HUES64 (cell line): Measurements from ENCODE around the gene LSAMP.

Experiments
- H3K27ac ChIP-seq: 2 replicates; pipeline ENCODE4 v1.7.0; 2013; ENCODE audit warnings: low read depth, low read length, inconsistent platforms
- H3K27me3 ChIP-seq: 2 replicates; pipeline ENCODE4 v1.6.1; 2013; ENCODE audit warnings: mild to moderate bottlenecking, low read length; ENCODE audit not compliant: insufficient read depth
- H3K36me3 ChIP-seq: 2 replicates; pipeline ENCODE4 v1.6.1; 2013; ENCODE audit warnings: mild to moderate bottlenecking, low read length; ENCODE audit not compliant: insufficient read depth
- H3K4me1 ChIP-seq: 2 replicates; pipeline ENCODE4 v1.6.1; 2013; ENCODE audit warnings: mild to moderate bottlenecking, low read length, moderate library complexity; ENCODE audit not compliant: insufficient read depth
- H3K4me3 ChIP-seq: 2 replicates; pipeline ENCODE4 v1.5.1; 2013; ENCODE audit warnings: mild to moderate bottlenecking, low read length, moderate library complexity
- H3K9ac ChIP-seq: 2 replicates; pipeline ENCODE4 v1.6.1; 2013; ENCODE audit warnings: mild to moderate bottlenecking, low read depth, low read length
- H3K9me3 ChIP-seq: 2 replicates; pipeline ENCODE4 v1.6.1; 2013; ENCODE audit warnings: low read depth, low read length; ENCODE audit not compliant: insufficient read depth
- WGBS: fragments of 150-250, 120-280 bp; methylation state at CpG from one replicate; pipeline ENCODE4 v1.1.7; 2013; ENCODE audit warnings: missing lambda C conversion rate; 5-methylcytosine and 5-hydroxymethylcytosine counted together

Gene LSAMP

DNA sequence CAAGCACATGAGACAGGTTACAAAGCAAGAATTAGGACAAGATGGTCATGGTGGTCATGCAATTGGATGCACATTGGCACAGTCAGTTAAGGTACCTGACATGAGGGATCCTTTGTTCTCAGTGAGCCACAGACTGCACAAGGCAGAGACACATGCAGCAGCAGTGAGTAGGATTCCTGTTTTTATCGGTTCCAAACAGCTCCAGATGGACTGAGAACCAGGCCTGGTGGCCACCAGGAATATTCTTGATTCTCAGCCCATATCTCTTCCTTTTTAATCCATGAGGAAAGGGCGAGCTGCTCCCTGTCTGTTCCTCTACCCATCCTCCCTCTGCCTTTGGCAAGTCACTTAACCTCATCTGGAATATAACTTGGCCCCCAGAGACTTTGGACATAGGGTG is 411.2 kb downstream of the LSAMP start:
- H3K27ac ChIP-seq = no peak overlapping the region
- no peak overlapping the region for H3K4me3 ChIP-seq
- WGBS = 84% methylated on average over 2 of the region's 2 CpGs
- H3K27me3 ChIP-seq = no peaks in the 10 kb centered on the region
- no peaks in the 10 kb centered on the region for H3K36me3 ChIP-seq
- H3K9me3 ChIP-seq = no peaks in the 10 kb centered on the region
- no peak overlapping the region for H3K9ac ChIP-seq
- H3K4me1 ChIP-seq = peaks cover 9% of the 10 kb centered on the region

DNA sequence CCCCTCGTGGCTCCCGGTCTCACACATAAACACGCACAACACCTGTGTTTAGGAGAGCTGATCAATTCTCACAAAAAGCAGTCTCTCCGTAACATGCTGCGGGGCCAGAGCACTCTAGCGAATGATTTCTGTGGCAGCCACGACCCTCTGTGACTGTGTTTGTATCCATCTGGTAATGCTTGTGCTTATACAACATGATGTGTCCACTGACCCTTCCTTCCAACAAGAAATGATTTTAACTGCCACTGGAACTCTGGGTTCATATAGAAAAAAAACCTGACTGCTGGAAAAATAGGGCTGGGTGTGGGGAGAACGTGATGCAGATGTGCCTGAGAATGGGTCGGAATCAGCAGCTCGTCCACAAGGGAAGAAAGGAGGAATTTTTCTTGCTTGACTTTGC is 411.8 kb downstream of the LSAMP start:
- no peak overlapping the region for H3K9ac ChIP-seq
- 90% methylated on average over 10 of the region's 10 CpGs for WGBS
- peaks cover 9% of the 10 kb centered on the region for H3K4me1 ChIP-seq

DNA sequence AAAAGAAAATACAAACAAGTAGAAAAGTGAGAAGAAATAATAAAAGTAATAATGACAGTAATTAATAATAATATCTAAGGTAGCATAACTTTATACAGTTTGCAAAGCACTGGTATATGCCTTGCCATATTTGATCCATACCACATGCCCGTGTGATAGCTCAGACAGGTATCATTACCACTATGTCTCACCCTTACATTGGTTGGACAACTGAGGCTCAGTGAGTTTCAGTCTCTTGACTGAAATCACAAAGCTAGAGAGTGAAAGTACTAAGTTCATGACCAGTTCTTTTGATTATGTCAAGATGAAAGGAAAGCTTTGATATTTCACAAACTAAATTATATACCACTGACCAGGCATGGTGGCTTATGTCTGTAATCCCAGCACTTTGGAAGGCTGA is 413.1 kb downstream of the LSAMP start:
- H3K27me3 ChIP-seq = no peaks in the 10 kb centered on the region
- 92% methylated on average over 1 of the region's 1 CpG for WGBS
- no peaks in the 10 kb centered on the region for H3K9me3 ChIP-seq
- no peak overlapping the region for H3K4me3 ChIP-seq
- no peaks in the 10 kb centered on the region for H3K36me3 ChIP-seq
- no peak overlapping the region for H3K9ac ChIP-seq
- peaks cover 9% of the 10 kb centered on the region for H3K4me1 ChIP-seq
- H3K27ac ChIP-seq = no peak overlapping the region

More for the DNA sequence above, 411.8 kb downstream of the LSAMP start:
- no peaks in the 10 kb centered on the region for H3K36me3 ChIP-seq
- H3K27ac ChIP-seq = no peak overlapping the region
- no peaks in the 10 kb centered on the region for H3K9me3 ChIP-seq
- no peak overlapping the region for H3K4me3 ChIP-seq
- no peaks in the 10 kb centered on the region for H3K27me3 ChIP-seq

DNA sequence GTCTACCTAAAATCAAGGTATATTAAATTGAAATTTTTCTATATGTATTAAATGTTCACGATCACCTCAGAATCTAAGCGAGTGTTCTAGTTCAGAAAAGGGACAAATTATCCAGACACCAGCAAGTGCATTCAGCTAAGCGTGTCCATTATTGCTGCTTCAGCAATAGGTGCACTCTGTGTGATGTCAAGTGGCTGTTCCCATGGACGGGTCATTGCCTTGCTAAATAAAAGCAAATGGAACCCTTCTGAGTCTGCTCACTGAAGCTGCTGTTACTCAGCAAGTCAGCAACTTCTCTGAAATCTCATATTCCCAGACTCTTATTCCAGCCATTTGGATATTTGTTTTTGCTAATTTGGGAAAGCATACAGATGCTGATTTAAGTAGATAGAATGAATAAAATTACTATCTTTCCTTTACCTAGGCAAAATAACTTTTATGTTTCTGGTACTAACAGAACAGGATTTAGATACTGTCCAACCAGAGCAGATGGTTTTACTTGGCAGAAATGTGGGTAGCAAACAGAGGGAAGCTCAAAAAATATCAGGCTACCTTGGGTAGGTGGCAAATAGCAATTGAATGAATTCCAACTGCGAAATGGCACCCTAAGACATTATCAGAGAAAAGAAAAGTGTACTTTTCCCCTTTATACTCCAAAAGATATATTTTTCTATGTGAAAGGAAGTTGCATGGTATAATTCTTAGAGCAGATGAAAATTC is 415.0 kb downstream of the LSAMP start:
- Histone ChIP-seq H3K4me1 (peaks cover 9% of the 10 kb centered on the region), H3K27ac (no peak overlapping the region), H3K4me3 (no peak overlapping the region), H3K9me3 (no peaks in the 10 kb centered on the region), H3K9ac (no peak overlapping the region), H3K27me3 (no peaks in the 10 kb centered on the region), H3K36me3 (no peaks in the 10 kb centered on the region)
- WGBS = 92% methylated on average over 4 of the region's 5 CpGs

DNA sequence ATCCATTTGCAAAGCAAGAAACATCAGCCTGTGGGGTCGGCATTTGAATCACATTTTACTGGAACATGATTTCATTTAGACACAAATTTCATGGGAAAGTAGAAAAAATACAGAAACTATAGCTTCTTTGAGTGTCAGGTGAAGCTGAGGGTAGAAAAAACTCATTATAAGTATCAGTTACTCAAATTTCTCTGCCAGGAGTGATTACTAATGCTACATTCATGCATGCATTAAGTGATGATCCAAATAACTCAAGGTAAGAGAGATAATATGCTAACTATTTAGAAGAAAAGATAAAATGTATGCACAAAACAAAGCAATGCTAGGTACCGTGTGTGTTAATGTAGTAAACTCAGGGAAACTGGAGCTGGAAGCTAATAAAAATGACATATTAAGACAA is 416.0 kb downstream of the LSAMP start:
- Histone ChIP-seq H3K27me3 (no peaks in the 10 kb centered on the region), H3K27ac (no peak overlapping the region), H3K9me3 (no peaks in the 10 kb centered on the region), H3K4me1 (peaks cover 9% of the 10 kb centered on the region), H3K4me3 (no peak overlapping the region), H3K36me3 (no peaks in the 10 kb centered on the region), H3K9ac (no peak overlapping the region)
- 91% methylated on average over 2 of the region's 2 CpGs for WGBS

DNA sequence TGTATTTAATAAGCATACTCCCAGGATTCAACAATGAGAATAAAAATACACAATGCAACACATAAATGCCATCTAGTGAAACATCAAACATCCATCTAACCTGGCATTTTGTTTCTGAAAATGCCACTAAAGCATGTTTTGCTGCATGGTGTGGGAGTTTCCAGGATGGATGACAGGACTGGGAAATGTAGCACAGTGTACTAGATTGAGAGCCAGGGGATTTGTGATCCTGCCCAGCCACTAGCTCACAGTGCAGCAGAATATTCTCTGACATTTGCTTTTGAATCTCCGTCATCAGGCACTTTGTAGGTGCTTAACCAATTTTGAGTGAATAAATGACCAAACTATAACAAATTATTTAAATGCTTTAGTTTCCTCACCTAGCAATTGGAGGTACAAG is 417.1 kb downstream of the LSAMP start:
- Histone ChIP-seq H3K4me1 (peaks cover 9% of the 10 kb centered on the region), H3K27me3 (no peaks in the 10 kb centered on the region), H3K36me3 (no peaks in the 10 kb centered on the region), H3K27ac (no peak overlapping the region), H3K4me3 (no peak overlapping the region), H3K9ac (no peak overlapping the region), H3K9me3 (no peaks in the 10 kb centered on the region)
- 100% methylated on average over 1 of the region's 1 CpG for WGBS

DNA sequence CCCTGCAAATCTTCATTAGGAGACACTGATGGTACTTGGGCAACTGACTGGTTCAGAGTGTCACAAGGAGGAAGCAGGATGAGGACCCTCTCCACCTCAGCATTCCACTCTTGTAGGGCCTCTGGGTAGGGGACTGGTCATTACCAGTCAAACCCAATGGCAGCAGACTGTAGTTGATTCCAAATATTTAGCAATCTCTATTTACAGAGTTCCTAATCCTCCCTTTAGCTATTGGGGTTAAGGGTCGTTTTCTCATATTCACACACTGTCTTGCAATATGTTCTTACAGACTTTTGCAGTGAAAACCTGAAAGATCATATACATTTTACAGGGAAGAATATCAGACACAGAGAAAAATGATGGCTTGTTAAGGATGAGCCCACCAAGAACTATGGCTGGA is 424.3 kb downstream of the LSAMP start:
- H3K27ac ChIP-seq = no peak overlapping the region
- 100% methylated on average over 1 of the region's 1 CpG for WGBS
- H3K4me1 ChIP-seq = no peaks in the 10 kb centered on the region
- no peak overlapping the region for H3K9ac ChIP-seq
- no peaks in the 10 kb centered on the region for H3K36me3 ChIP-seq
- no peak overlapping the region for H3K4me3 ChIP-seq
- H3K27me3 ChIP-seq = no peaks in the 10 kb centered on the region
- H3K9me3 ChIP-seq = no peaks in the 10 kb centered on the region

DNA sequence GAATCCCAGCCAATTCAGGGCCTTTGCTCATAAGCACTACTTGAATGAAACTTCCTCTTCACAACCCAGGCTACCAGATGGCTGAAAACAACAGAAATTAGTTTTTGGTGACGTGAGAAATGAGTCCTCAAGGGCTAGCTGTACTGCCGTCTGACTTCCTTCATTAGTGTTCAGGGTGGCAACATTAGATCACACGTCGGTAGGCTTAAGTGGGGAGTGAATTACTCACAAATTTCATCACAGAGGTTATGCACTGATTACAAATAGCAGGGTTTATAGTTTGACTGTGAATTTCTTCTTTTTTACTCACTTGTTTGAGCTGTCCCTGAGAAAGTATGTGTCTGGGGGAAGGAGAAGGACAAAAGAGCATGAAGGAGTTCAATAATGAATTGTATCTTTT is 424.8 kb downstream of the LSAMP start:
- Histone ChIP-seq H3K4me3 (no peak overlapping the region), H3K4me1 (no peaks in the 10 kb centered on the region), H3K9me3 (no peaks in the 10 kb centered on the region), H3K36me3 (no peaks in the 10 kb centered on the region), H3K9ac (no peak overlapping the region), H3K27me3 (no peaks in the 10 kb centered on the region), H3K27ac (no peak overlapping the region)
- WGBS = 84% methylated on average over 4 of the region's 4 CpGs

DNA sequence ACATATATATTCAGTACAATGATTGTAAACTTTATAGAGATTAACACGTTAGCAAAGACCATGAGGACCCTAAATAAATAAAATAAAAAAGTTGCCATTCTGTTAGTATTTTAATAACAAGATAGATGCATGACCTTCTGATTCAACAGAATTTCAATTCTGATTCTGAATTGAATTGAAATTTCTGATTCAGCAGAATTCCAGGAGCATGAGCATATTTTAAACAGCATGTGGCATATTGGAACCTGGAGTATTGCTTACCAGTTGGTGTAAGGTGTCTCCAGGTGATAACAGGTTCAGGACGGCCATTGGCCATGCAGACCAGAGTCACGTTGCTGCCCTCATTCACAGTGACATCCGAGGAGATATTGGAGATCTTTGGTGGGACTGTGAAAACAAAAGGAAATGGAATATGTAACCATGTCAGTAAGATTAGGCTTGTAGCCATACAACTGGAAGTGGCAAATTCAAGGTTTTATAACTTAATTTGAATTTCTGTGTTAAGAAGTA is 426.0 kb downstream of the LSAMP start:
- no peaks in the 10 kb centered on the region for H3K36me3 ChIP-seq
- H3K4me3 ChIP-seq = no peak overlapping the region
- H3K27me3 ChIP-seq = no peaks in the 10 kb centered on the region
- no peak overlapping the region for H3K27ac ChIP-seq
- no peaks in the 10 kb centered on the region for H3K9me3 ChIP-seq
- H3K4me1 ChIP-seq = no peaks in the 10 kb centered on the region
- WGBS = 93% methylated on average over 3 of the region's 4 CpGs
- H3K9ac ChIP-seq = no peak overlapping the region

DNA sequence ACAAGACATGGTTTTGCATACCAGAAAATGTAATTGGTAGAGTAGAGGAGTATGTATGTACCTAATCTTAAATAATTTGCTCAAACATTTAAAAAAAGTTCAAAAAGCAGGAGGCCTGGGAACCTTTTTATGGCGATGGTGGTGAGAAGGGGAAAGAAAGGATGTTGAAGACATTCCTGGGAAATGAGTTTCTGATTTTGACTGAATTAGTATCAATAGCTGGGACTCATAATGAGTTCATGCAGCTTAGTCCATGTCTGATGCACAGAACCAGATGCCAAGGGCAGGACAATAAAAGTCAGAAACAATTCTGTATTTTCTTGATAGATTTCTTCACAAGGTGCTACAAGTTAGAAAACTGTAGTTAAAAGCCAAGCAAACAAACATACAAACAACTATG is 426.6 kb downstream of the LSAMP start:
- no peak overlapping the region for H3K9ac ChIP-seq
- H3K27me3 ChIP-seq = no peaks in the 10 kb centered on the region
- no peak overlapping the region for H3K4me3 ChIP-seq
- WGBS = 99% methylated on average over 1 of the region's 1 CpG
- no peak overlapping the region for H3K27ac ChIP-seq
- H3K36me3 ChIP-seq = no peaks in the 10 kb centered on the region
- H3K9me3 ChIP-seq = no peaks in the 10 kb centered on the region
- H3K4me1 ChIP-seq = no peaks in the 10 kb centered on the region

DNA sequence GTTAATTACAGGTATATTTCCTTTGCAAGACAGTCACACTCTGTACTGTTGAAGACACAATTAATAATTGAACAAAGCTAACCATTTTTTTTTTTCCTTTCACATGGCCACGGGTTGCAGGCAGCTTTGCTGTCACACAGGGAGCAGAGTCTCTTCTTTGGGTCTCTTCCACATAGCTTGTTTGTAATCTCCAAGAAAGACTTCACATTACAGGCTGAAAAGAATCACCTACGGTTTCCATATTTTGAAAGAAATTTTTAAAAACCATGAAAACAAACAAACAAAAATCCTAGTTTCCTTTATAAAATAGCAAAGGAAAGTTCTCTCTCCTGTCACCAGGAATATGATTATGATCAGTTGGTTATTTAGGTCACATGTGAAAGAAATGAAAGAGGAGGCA is 429.4 kb downstream of the LSAMP start:
- H3K9ac ChIP-seq = no peak overlapping the region
- no peaks in the 10 kb centered on the region for H3K36me3 ChIP-seq
- WGBS = 89% methylated on average over 2 of the region's 2 CpGs
- H3K27ac ChIP-seq = no peak overlapping the region
- no peaks in the 10 kb centered on the region for H3K4me1 ChIP-seq
- H3K4me3 ChIP-seq = no peak overlapping the region
- no peaks in the 10 kb centered on the region for H3K27me3 ChIP-seq
- no peaks in the 10 kb centered on the region for H3K9me3 ChIP-seq

DNA sequence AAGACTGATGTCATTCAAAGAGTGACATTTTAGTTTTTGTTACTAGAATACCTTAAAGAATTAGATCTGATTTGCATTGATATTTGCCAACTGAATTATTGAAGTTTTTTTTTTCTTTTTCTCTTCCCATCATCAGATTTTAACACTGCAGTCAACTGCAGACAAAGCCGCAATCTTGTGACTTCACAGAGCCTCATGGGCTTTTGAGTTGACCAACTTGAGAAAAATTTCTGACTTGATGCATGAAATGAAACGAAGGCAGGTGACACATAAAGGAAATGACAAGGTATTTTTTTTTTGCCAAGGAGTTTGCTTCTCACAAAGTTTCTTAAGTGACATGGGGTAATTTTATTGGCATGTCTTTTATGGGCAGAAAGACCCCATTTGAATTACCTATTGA is 438.3 kb downstream of the LSAMP start:
- H3K36me3 ChIP-seq = no peaks in the 10 kb centered on the region
- 88% methylated on average over 2 of the region's 2 CpGs for WGBS
- no peak overlapping the region for H3K9ac ChIP-seq
- H3K27ac ChIP-seq = no peak overlapping the region
- peaks cover 4% of the 10 kb centered on the region; the same call in 1 of the 2 replicates for H3K4me1 ChIP-seq
- H3K4me3 ChIP-seq = no peak overlapping the region
- no peaks in the 10 kb centered on the region for H3K9me3 ChIP-seq
- H3K27me3 ChIP-seq = no peaks in the 10 kb centered on the region
